HG03060 (cell line): ENCODE measurements around the gene TAGAP.

ENCODE experiments used
- ATAC-seq: cut with Tn5 transposase; IDR thresholded peaks from one replicate; pipeline ENCODE4 v1.9.1; 2021; ENCODE audit warnings: low read depth, moderate number of reproducible peaks; ENCODE audit not compliant: unreplicated experiment

TAGAP gene

DNA sequence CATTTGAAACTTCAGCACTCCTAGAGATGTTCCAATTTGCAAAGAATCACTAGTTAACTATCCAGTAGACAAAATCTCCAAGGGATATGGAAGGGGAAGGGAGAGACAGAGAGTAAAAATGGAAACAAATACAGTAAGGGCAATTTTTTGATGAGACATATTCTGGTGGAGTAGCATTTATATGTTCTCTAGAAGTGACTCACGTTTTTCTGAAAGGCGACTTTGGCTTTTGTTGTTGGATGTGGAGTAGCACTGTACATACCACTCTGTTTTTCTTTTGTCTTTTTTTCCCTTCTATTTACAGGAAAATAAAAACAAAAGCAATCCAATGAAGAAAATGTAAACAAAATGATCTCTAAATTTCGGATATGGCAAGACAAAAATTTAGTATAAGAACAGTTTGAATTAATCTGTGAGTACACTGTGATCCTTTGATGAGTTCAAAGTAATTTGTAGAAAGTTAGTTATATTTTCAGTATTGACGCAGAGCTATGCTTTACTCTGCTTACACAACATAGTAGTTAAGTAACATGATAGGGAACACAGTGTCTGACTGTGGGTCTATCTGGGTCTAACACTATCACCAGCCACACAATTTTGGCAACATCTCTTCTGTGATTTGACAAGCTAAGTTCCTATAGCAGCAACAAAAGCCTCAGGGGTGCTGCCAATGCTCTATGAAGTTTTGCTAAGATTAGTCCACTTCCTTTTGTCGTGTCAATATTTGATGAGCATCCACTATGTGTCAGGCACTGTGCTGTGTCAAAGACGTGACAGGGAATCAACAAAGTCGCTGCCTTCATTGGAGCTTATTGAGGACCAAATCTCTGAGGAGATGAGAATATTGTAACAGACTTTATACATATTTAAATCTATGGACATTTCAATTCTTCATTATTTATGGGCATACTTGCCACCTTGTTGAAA lies 27.3 kb upstream of the TAGAP start:
- ATAC-seq: no peak

DNA sequence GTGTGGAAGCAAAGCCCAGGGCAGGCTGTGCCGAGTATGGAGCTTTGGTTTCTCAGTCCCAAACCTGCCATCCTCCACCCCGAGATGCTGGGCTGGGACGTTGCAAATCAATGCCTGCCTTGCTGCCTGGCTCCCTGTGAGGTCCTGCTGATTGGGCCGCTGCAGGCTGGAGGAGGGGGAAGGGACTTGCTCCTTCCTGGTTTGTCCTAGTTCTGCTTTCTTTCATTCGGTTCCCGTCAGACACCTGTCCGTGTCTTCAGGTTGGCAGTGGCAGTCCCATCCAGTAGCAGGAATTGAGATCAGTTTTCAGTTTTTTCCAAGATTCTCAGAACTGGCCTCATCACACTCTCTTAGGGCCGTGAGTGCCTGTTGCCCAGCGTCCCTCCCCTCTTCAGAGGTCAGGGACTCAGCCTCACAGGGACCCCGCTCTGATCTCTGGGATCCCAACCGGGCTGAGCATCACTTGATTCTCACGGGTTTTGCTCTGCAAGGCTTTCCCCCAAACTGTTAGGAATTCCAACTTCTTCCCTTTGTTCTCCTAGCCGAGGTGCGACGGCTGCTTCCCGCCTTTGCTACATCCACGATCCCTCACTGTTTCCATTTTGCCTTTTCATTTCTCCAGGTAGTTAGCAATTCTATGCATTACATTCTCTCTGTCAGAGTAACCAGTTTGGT lies 24.2 kb upstream of the TAGAP start:
- ATAC-seq: no peak

DNA sequence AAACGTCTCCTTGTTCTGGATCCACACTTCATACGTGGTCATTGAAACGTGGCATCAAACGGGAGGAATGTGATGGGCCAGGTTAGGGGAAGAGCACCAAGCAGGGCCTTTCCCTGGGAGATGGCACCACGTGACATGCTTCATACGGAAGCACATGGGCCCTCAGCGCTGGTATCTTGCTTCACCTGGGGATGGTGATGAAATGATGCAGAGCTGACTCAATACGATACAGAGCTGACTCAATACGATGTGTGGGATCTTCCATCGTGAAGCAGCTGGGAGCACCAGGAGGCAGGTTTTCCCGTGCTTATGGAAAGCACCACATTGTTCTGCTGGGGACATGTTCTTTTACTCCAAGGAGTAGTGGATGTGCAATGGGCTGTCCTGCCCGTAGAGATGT lies 22.5 kb upstream of the TAGAP start:
- ATAC-seq: no peak

- ATAC-seq: no peak
These were observed 21.7 kb upstream of the TAGAP start for GRCh38 chr6:159066483-159066882.

GRCh38 chr6:159065759-159066329 lies 21.1 kb upstream of the TAGAP start:
- ATAC-seq: no peak

- no peak for ATAC-seq
These were observed 20.3 kb upstream of the TAGAP start for GRCh38 chr6:159065091-159065490.

DNA sequence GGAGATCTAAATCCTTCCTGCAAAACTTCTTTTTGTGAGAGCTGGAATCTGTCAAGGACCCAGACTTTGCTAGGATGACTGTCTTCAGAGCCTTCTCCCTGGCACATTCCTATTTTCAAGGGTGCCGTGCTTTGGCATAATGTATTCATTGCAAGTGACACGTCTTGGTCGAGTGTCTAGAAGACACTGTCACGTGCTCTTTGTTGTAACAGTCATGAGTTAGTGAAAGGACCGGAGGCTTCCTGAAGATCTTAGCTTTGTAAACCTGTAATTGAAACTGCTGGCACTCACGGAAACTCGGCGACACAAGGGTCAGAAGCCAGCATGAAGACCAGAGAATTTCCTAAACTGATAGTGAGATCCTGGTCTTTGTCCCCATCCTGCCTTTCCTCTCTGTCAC lies 19.7 kb upstream of the TAGAP start:
- no peak for ATAC-seq

- no peak for ATAC-seq
These were observed 18.8 kb upstream of the TAGAP start for GRCh38 chr6:159063549-159063948.

- ATAC-seq: no peak
These were observed 18.2 kb upstream of the TAGAP start for GRCh38 chr6:159062976-159063375.

DNA sequence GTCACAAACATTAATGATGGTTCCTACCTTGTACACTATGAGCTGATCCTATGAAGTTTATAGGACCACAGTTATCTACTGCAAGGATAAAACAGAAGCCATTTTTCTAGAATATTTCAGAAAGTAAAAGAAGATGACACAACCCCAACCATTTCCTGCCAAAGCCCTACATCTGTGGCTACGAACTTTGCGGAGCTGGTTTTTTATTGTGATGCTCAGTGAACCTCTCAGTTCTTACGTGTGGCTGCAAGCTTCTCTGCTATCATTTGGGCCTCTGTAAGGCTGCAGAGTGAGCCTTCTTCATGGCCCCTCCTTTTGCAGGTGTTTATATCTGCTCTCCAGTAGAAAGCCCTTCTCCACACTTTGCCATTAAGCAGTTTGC lies 17.8 kb upstream of the TAGAP start:
- ATAC-seq: no peak

DNA sequence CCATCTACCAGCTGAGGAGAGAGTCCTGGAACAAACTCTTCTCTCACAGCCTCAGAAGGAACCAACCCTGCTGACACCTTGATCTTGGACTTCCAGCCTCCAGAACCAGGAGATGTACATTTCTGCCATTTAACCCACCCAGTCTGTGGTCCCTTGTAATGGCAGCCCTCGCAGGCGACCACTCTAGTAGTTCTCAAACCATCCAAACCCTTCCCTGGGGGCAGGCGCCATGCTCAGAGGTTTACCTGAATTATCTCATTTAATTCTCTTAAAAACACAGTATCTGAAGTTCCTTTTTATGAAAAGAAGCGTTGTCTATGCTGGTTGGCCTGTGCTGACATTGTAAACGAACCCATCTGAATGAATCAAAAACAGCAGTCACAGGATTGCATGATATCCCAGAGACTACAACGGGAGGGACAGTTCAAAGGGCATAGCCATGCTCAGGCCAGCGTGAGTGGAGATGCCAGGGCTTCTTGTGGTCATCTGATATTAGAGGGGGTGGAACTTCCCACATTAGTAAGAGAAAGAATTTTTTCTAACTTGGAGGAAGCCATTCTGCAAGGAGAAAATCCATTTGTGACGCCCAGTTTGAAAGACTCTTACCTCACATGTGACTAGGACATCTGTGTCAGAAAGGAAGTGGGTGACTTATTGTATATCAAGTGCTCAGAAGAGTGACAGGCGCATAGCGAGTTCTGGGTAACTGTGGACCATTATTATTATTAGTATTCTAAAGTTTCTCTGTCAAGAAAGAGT lies 17.2 kb upstream of the TAGAP start:
- no peak for ATAC-seq

GRCh38 chr6:159061146-159061545 lies 16.4 kb upstream of the TAGAP start:
- ATAC-seq: no peak

- no peak for ATAC-seq
These were observed 15.2 kb upstream of the TAGAP start for GRCh38 chr6:159059885-159060506.

DNA sequence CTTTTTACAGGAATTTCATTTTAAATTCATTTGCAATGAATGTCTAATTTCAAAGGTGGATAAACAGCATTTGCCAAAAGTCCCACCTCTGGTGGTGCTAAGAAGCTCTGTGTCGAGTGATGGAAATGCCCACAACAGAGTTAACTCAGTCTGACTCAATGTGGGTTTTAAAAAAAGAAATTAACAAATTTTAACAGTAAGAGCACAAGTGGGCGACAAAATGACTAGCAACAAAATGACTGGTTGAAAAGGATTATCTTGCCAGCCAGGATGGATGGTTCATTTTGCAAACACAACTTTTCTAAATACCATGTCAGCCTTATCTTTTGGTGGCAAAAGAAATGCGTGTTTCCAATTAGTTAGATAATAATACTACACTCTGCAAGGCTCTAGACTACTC lies 14.3 kb upstream of the TAGAP start:
- no peak for ATAC-seq

GRCh38 chr6:159056899-159057298 lies 12.1 kb upstream of the TAGAP start:
- no peak for ATAC-seq

DNA sequence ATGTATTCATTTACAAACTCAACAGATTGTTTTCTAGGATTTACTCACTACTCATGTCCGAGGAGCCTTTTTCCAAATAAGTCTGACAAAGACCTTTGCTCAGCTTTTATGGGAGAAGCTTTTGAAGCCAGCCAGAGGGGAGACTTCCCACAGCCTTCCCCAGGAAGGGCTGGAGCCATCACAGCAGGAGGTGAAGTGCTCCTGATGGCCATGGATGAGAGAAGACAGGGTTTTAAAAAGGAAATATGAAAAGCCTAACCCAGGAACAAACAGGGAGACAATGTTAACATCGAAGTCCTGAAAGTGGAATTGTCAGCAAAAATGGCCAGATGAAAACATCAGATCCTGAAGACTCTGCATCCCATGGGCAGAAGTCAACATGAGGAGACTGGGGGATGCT lies 11.6 kb upstream of the TAGAP start:
- no peak for ATAC-seq

- ATAC-seq: no peak
These were observed 11.2 kb upstream of the TAGAP start for GRCh38 chr6:159056003-159056402.

DNA sequence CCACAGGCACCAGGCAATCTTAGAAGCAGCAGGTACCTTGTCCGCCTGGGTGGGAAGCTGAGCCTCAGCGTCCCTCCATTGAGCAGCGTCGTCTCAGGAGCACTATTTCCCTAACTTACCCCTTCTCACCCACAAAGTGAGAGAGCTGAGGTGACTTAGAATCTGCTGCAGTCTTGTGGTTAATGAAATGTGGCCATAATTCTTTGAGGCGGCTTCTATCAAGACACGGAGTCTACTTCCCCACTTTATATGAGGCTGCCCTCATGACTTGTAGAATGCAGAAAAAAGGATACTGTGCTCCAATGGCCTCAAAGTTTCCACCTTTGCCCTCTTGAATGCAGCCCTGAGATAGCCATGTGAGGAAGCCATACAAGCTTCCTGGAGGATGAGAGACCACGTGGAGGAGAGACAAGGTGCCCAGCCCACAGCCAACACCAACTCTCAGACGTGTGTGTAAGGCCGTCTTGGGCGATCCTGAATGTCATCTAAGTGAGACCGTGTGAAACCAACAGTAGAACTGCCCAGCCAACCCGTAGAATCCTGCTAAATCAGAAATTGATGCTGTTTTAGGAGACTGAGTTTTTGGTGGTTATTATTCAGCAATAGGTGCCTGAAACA lies 9.1 kb upstream of the TAGAP start:
- no peak for ATAC-seq

- ATAC-seq: no peak
These were observed 7.9 kb upstream of the TAGAP start for GRCh38 chr6:159052720-159053119.
